ENCODE measurements around the gene SERPINA9. TPM values are rescaled to one million over a fixed set of nuclear protein-coding genes. Genes with fewer than 3 reads are reported as not detected.

SERPINA9 gene
- total and polyA plus RNA-seq, 2 of the 8 experiments (the other 6 are each of a cell fraction or from before 2014, with no cell fraction given): not detected

- H4K5ac ChIP-seq (ENCODE audit: insufficient read length, low read depth, low read length): no peak overlapping the region
- H3K79me2 ChIP-seq (ENCODE audit: control insufficient read depth in 1 of 2, insufficient read depth in 2 of 2, low read length in 2 of 2): no peaks in the 10 kb centered on the region
- no peak overlapping the region for H2BK12ac ChIP-seq (ENCODE audit: low read depth, low read length)
- ChIA-PET CTCF (ENCODE audit: partially characterized antibody) (interaction anchor here (1.4 to 2.3 kb wide), 4 partner anchors 12 to 103 kb away, joined by 3 to 17 read pairs (median 8); no protein-coding TSS in a partner anchor), POLR2A (ENCODE audit: partially characterized antibody) (interaction anchor here (1.2 kb wide), 1 partner anchor 14 kb away, joined by 3 read pairs; no protein-coding TSS in a partner anchor)
- no peak overlapping the region for H3K56ac ChIP-seq (replicated peaks; ENCODE audit: insufficient read length, low read depth, low read length)
- H3K4ac ChIP-seq (replicated peaks; ENCODE audit: insufficient read length, low read depth, low read length): no peak overlapping the region
- no peak overlapping the region for H3K4me2 ChIP-seq (ENCODE audit: insufficient read depth in 1 of 2, low read depth in 2 of 2, low read length in 2 of 2)
- 70% methylated on average over 4 of the region's 4 CpGs; no CpG with 5 or more reads in 1 of the 2 experiments for WGBS, 2 experiments (ENCODE audit: extremely low coverage in 1 of 2, insufficient coverage in 1 of 2, insufficient read length in 1 of 2, insufficient replicate concordance in 2 of 2, low coverage in 1 of 2, low lambda C conversion rate in 2 of 2, missing lambda C conversion rate in 1 of 2)
- TF ChIP-seq NANOG (IDR thresholded peaks at IDR 0.05; ENCODE audit: insufficient read depth, low read depth, low read length, poor library complexity, severe bottlenecking) (no peak), RXRA (IDR thresholded peaks at IDR 0.05; ENCODE audit: insufficient read depth, low read depth, low read length) (no peak), GABPA (IDR thresholded peaks at IDR 0.05; ENCODE audit: borderline replicate concordance, insufficient read depth, low read length) (no peak), KDM1A (IDR thresholded peaks at IDR 0.05; ENCODE audit: borderline replicate concordance, low read length) (no peak), BCL11A (IDR thresholded peaks at IDR 0.05; ENCODE audit: low read depth in 2 of 2, low read length in 2 of 2) (no peak), EGR1 (IDR thresholded peaks at IDR 0.05; ENCODE audit: borderline replicate concordance, low read depth, low read length) (no peak), MAFK (IDR thresholded peaks at IDR 0.05; ENCODE audit: low read depth, low read length) (no peak), CBX8 (IDR thresholded peaks at IDR 0.05; ENCODE audit: borderline replicate concordance, low read depth, low read length) (no peak)
- H3K23ac ChIP-seq (ENCODE audit: insufficient read length): no peak overlapping the region
- H4K8ac ChIP-seq (ENCODE audit: extremely low read depth, insufficient read depth, low read length): no peak overlapping the region
- H2BK15ac ChIP-seq (ENCODE audit: low read length): no peak overlapping the region
- no peak overlapping the region for H3K18ac ChIP-seq (ENCODE audit: extremely low read depth, low read length)
- no peaks in the 10 kb centered on the region for H3K9me3 ChIP-seq (ENCODE audit: insufficient read depth in 2 of 2, low read depth in 1 of 2, low read length in 1 of 2)
- H3K23me2 ChIP-seq (ENCODE audit: low read depth, low read length): no peaks in the 10 kb centered on the region
- FAIRE-seq: no peak
- H3K9ac ChIP-seq (replicated peaks in 1 of 4; ENCODE audit: extremely low read depth in 1 of 4, low read depth in 3 of 4, low read length in 3 of 4): no peak overlapping the region
- no peak overlapping the region for H2AK5ac ChIP-seq (ENCODE audit: low read depth, low read length)
- H4K20me1 ChIP-seq (replicated peaks in 1 of 2; ENCODE audit: control insufficient read depth in 1 of 2, insufficient read depth in 2 of 2, low read length in 2 of 2): no peaks in the 10 kb centered on the region
- no peak overlapping the region for H4K91ac ChIP-seq (replicated peaks; ENCODE audit: insufficient read length, low read length)
- no peak overlapping the region for H3K4me3 ChIP-seq (ENCODE audit: extremely low read depth in 1 of 4, insufficient read depth in 2 of 4, low read depth in 3 of 4, low read length in 4 of 4)
- H2BK120ac ChIP-seq (replicated peaks; ENCODE audit: low read depth, low read length): no peak overlapping the region
- no peak overlapping the region for H3K14ac ChIP-seq (ENCODE audit: insufficient read length)
- H3K79me1 ChIP-seq (ENCODE audit: low read depth, low read length): no peaks in the 10 kb centered on the region
- no peak overlapping the region for H2BK5ac ChIP-seq (ENCODE audit: low read depth, low read length)
- H3K27ac ChIP-seq (ENCODE audit: low read depth, low read length): no peak overlapping the region
- DNase-seq (ENCODE audit: low read depth in 1 of 2, low spot score in 2 of 2): no peak
- H3K27me3 ChIP-seq (replicated peaks in 1 of 4; ENCODE audit: control insufficient read depth in 3 of 4, extremely low read depth in 1 of 4, insufficient read depth in 3 of 4, low read length in 3 of 4): no peaks in the 10 kb centered on the region; a peak in 2 of 7 replicates
- H3K36me3 ChIP-seq (ENCODE audit: control insufficient read depth in 2 of 4, insufficient read depth in 4 of 4, low read length in 3 of 4): no peaks in the 10 kb centered on the region
- H2BK20ac ChIP-seq (ENCODE audit: low read length): no peak overlapping the region
- peaks cover 7 to 13% (median 10%) of the 10 kb centered on the region in 4 experiments for H3K4me1 ChIP-seq (replicated peaks in 1 of 4; ENCODE audit: control insufficient read depth in 3 of 4, insufficient read depth in 4 of 4, low read length in 3 of 4)
- no peak overlapping the region for H2AFZ ChIP-seq (ENCODE audit: low read length)
Observed at GRCh38 chr14:94446126-94446525, 29.9 kb downstream of the SERPINA9 start.

All from H1 (cell line).